Measurements from ENCODE around the gene OR4K5.
"Not testable (repeated sequence)": the region's sequence is repeated elsewhere in the genome, so short reads cannot be mapped to it uniquely, and the experiment has no call there.

Gene OR4K5

DNA sequence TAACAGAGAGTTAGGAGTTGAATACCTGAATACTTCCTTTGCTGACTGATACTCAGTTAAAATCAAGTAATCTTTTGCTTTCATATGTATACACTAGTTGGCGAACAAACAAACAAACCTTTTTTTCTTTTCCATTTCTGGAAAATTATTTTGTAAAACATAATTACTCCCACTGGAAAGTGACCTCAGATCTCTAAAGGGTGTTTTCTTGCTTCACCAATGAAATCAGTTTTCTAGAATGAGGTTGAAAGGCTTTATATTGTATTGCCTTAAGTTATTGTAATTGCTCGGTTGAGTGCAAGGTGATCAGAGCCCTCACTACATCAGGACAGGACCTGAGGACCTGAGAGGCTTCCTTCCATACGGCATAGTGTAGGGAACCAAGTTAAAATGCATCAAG lies 10.2 kb downstream of the OR4K5 start, which contains the start of gene OR4K1:
Gene OR4K1, plus strand, starts transcription at position 301 of the 400 bp plus-strand sequence. CDS start 4,750 bp downstream, outside the sequence.
- in situ Hi-C loops (cut with HindIII; ENCODE audit: low sequenced_read_pairs): no loop called here
- TF ChIP-seq, protein P1, sequence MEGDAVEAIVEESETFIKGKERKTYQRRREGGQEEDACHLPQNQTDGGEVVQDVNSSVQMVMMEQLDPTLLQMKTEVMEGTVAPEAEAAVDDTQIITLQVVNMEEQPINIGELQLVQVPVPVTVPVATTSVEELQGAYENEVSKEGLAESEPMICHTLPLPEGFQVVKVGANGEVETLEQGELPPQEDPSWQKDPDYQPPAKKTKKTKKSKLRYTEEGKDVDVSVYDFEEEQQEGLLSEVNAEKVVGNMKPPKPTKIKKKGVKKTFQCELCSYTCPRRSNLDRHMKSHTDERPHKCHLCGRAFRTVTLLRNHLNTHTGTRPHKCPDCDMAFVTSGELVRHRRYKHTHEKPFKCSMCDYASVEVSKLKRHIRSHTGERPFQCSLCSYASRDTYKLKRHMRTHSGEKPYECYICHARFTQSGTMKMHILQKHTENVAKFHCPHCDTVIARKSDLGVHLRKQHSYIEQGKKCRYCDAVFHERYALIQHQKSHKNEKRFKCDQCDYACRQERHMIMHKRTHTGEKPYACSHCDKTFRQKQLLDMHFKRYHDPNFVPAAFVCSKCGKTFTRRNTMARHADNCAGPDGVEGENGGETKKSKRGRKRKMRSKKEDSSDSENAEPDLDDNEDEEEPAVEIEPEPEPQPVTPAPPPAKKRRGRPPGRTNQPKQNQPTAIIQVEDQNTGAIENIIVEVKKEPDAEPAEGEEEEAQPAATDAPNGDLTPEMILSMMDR (IDR thresholded peaks at IDR 0.05; ENCODE audit: low read depth, low read length): no peak
- no peak within 1 kb of the TSS for H3K4me3 ChIP-seq (ENCODE audit: low read depth, low read length)
- DNase-seq (ENCODE audit: low read depth, low spot score): no peak

DNA sequence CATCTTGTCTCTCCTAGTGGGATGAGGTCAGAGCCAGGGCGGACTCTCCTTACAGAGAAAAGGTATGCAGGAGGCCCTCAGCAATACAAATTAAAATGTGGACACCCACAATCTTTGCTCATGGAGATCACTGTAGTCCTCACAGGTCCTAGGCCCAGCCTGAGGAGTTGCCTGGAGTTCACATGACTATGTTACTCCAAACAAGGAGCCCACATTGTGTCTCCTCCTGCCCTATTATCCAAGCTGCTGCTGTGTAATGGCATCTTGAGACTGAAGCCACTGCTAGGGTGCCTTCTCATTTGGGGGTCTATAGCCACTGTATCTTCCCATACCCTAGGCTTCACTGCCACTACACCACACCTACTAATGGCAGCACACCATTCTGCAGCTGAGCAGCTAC lies 21.3 kb downstream of the OR4K5 start:
- TF ChIP-seq, protein P1 (IDR thresholded peaks at IDR 0.05; ENCODE audit: low read depth, low read length): no peak
- DNase-seq (ENCODE audit: low read depth, low spot score): no peak
- no peak overlapping the region for H3K4me3 ChIP-seq (ENCODE audit: low read depth, low read length)
- in situ Hi-C loops (cut with HindIII; ENCODE audit: low sequenced_read_pairs): no loop called here

DNA sequence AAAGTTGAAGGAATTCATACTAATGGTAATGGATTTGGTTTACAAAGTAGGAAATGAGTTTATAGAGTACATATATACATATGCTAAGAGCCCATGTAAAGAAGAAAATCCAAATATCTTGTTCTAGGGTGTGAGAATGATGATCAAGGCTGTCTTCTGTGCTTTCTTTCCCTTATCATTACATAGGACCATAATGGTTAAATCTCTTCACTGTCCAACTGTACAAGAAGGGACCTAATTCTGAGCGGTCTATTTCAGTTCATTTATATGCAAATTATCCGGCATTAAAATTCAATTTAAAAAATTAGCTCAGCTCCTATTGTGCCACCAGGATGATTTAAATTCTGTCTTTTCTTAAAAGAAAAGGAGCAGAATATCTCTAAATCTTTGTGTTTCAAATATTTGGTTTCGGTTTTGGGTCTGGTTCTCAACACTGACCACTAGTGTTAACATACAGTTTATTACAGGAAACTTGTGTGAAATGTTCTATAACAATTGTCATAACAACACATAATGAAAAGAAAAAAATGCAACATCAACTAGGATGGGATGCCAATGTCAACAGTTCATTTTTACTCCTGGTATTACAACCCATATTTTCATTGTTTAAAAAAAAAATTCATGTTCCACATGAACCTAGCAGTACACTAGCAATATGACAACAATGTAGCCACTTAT lies 27.1 kb downstream of the OR4K5 start:
- TF ChIP-seq, protein P1 (IDR thresholded peaks at IDR 0.05; ENCODE audit: low read depth, low read length): no peak
- in situ Hi-C loops (cut with HindIII; ENCODE audit: low sequenced_read_pairs): no loop called here
- no peak for DNase-seq (ENCODE audit: low read depth, low spot score)
- H3K4me3 ChIP-seq (ENCODE audit: low read depth, low read length): no peak overlapping the region

DNA sequence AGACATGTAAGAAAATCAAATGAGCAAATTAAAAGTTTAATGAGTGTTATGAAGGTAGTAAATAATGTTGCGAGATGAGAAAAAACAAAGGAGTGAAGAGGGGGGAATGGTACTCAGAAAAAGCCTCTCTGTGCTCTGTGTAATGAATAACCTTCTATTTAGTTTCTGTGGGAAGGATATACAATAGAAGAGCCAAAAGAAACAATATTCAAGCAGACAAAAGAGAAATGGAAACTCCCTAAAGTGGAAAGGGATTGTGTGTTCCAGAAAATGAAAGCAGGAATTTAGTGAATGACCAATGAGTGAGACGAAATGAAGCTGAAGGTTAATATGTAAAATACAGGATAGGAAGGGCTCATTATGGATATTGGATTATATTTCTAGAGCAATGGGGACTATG lies 28.8 kb downstream of the OR4K5 start:
- TF ChIP-seq, protein P1 (IDR thresholded peaks at IDR 0.05; ENCODE audit: low read depth, low read length): no peak
- H3K4me3 ChIP-seq (ENCODE audit: low read depth, low read length): no peak overlapping the region
- no peak for DNase-seq (ENCODE audit: low read depth, low spot score)
- in situ Hi-C loops (cut with HindIII; ENCODE audit: low sequenced_read_pairs): no loop called here

DNA sequence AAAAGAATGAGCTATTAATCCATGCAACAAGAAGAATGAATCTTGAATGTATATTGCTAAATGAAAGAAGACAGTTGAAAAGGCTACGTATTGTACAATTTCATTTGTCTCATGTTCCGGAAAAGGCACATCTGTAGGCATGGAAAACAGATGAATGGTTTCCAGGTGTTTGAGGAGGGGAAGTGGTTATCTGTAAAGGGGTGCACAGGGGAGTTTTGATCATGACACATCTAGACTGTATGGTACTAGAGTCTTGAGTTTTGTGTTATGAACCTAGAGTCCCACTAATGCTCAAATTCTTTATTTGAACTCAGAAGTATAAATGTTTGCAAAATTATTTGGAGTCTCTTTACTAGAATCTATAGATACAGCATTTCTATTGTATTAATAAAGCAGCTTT lies 49.3 kb downstream of the OR4K5 start:
- H3K4me3 ChIP-seq (ENCODE audit: low read depth, low read length); in situ Hi-C loops (cut with HindIII; ENCODE audit: low sequenced_read_pairs); DNase-seq (ENCODE audit: low read depth, low spot score): not testable (repeated sequence)

Measured in astrocyte of the spinal cord (primary cell).